ENCODE results near the gene NAA10.

The NAA10 gene

GRCh38 chrX:153921070-153921469, 13.8 kb downstream of the NAA10 start:
- H3K27ac ChIP-seq, result no peak overlapping the region
- no peak for TF ChIP-seq ZFX (IDR thresholded peaks at IDR 0.05)
- TF ChIP-seq CTCF (conservative IDR thresholded peaks at IDR 0.05), result no peak

- no peak overlapping the region for H3K27ac ChIP-seq
- TF ChIP-seq CTCF (conservative IDR thresholded peaks at IDR 0.05) (no peak), ZFX (IDR thresholded peaks at IDR 0.05) (no peak)
Observed at GRCh38 chrX:153920546-153920945, 14.3 kb downstream of the NAA10 start.

- no peak for TF ChIP-seq CTCF (conservative IDR thresholded peaks at IDR 0.05)
- TF ChIP-seq ZFX (IDR thresholded peaks at IDR 0.05), result no peak
- H3K27ac ChIP-seq, result no peak overlapping the region
Observed at GRCh38 chrX:153919281-153919680, 15.6 kb downstream of the NAA10 start.

GRCh38 chrX:153917869-153918268, 17.0 kb downstream of the NAA10 start:
- TF ChIP-seq CTCF (conservative IDR thresholded peaks at IDR 0.05) (no peak), ZFX (IDR thresholded peaks at IDR 0.05) (no peak)
- no peak overlapping the region for H3K27ac ChIP-seq

GRCh38 chrX:153913701-153914100, 21.1 kb downstream of the NAA10 start:
- no peak for TF ChIP-seq ZFX (IDR thresholded peaks at IDR 0.05)
- TF ChIP-seq CTCF (conservative IDR thresholded peaks at IDR 0.05), result no peak
- no peak overlapping the region for H3K27ac ChIP-seq

- TF ChIP-seq ZFX (IDR thresholded peaks at IDR 0.05), result no peak
- no peak overlapping the region for H3K27ac ChIP-seq
Observed at GRCh38 chrX:153913211-153913610, 21.6 kb downstream of the NAA10 start.

GRCh38 chrX:153911798-153912197, 23.0 kb downstream of the NAA10 start:
- H3K27ac ChIP-seq, result no peak overlapping the region

More at GRCh38 chrX:153911798-153912197, 23.0 kb downstream of the NAA10 start:
- TF ChIP-seq ZFX (IDR thresholded peaks at IDR 0.05), result no peak
- no peak for TF ChIP-seq CTCF (conservative IDR thresholded peaks at IDR 0.05)

All from C4-2B (cell line).